ENCODE measurements around the gene GPT2.

The GPT2 gene

GRCh38 chr16:46883690-46884512 lies at the start of gene GPT2:
TSS of gene GPT2 (plus strand) at chr16:46884362. CDS start at chr16:46884716, 354 bp downstream.
- peak; percentile 95 for DNase-seq

GRCh38 chr16:46836534-46837530 lies 47.3 kb upstream of the GPT2 start:
- no peak for DNase-seq

- DNase-seq = no peak
These were observed 44.1 kb upstream of the GPT2 start for GRCh38 chr16:46839986-46840443.

GRCh38 chr16:46842192-46842895 lies 41.8 kb upstream of the GPT2 start:
- no peak for DNase-seq

- no peak for DNase-seq
These were observed 40.1 kb upstream of the GPT2 start for GRCh38 chr16:46843898-46844642.

GRCh38 chr16:46844771-46845170 lies 39.4 kb upstream of the GPT2 start:
- no peak for DNase-seq

GRCh38 chr16:46845952-46846351 lies 38.2 kb upstream of the GPT2 start:
- DNase-seq = no peak

GRCh38 chr16:46848768-46849764 lies 35.1 kb upstream of the GPT2 start:
- DNase-seq = no peak

GRCh38 chr16:46850619-46851555 lies 33.3 kb upstream of the GPT2 start:
- DNase-seq = peak; percentile 2

GRCh38 chr16:46852130-46852529 lies 32.0 kb upstream of the GPT2 start:
- peak; percentile 1 for DNase-seq

- DNase-seq = peak; percentile 74
These were observed 30.3 kb upstream of the GPT2 start for GRCh38 chr16:46853713-46854443.

GRCh38 chr16:46854846-46855245 lies 29.3 kb upstream of the GPT2 start:
- no peak for DNase-seq

- DNase-seq = no peak
These were observed 28.8 kb upstream of the GPT2 start for GRCh38 chr16:46855389-46855788.

- DNase-seq = peak; percentile 59
These were observed 26.7 kb upstream of the GPT2 start for GRCh38 chr16:46857368-46857945.

GRCh38 chr16:46858151-46858550 lies 26.0 kb upstream of the GPT2 start:
- DNase-seq = no peak

- DNase-seq = no peak
These were observed 24.4 kb upstream of the GPT2 start for GRCh38 chr16:46859719-46860152.

- no peak for DNase-seq
These were observed 21.4 kb upstream of the GPT2 start for GRCh38 chr16:46862555-46863447.
